ENCODE data around the gene RNF186.

DNA sequence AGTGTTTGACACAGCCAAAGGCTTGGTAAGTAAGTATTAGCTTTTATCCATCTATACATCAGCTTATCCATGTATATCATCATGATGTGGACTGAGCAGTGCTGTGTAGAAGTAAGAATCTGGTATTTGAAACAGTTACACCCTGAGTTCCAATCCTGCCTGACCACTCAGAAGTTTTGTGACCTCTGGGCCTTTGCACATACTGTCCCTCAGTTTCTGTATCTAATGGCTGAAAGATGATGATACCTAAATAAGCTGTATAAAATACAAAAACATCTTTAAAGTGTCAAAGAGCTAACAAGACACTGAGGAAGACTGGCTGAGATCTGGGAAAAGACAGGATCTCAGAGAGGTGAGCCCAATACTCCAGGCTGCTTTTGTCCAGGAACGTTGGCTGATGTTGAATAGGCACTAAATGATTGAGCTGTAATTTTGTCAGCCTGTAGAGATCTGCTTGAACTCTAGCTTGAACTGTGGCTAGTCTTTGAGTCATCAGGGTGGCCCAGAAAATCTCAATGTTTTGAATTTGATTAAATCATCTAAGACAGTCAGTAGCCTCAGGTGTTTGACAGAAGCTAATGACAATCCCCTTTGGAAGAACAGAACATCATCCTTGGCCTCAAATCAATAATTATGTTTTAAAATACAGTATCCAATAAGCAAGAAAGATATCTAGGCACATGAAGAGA is 46.9 kb upstream of the RNF186 start:
- TF ChIP-seq, protein P1, sequence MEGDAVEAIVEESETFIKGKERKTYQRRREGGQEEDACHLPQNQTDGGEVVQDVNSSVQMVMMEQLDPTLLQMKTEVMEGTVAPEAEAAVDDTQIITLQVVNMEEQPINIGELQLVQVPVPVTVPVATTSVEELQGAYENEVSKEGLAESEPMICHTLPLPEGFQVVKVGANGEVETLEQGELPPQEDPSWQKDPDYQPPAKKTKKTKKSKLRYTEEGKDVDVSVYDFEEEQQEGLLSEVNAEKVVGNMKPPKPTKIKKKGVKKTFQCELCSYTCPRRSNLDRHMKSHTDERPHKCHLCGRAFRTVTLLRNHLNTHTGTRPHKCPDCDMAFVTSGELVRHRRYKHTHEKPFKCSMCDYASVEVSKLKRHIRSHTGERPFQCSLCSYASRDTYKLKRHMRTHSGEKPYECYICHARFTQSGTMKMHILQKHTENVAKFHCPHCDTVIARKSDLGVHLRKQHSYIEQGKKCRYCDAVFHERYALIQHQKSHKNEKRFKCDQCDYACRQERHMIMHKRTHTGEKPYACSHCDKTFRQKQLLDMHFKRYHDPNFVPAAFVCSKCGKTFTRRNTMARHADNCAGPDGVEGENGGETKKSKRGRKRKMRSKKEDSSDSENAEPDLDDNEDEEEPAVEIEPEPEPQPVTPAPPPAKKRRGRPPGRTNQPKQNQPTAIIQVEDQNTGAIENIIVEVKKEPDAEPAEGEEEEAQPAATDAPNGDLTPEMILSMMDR (IDR thresholded peaks at IDR 0.05; ENCODE audit: low read length), result no peak
- no peak for TF ChIP-seq EZH2phosphoT487 (IDR thresholded peaks at IDR 0.05; ENCODE audit: low read length)
- no peak for TF ChIP-seq EZH2 (optimal IDR thresholded peaks at IDR 0.05; ENCODE audit: low read depth, low read length)
